Activated gamma-delta T cell treated with Interleukin-2 at 50 U/mL for 16 hours (primary cell): ENCODE measurements around the gene CFAP157.

Source experiments
- DNase-seq: peaks from one replicate; pipeline ENCODE4 v3.0.0-alpha.2; 2020

CFAP157 gene

GRCh38 chr9:127706836-127707241 lies at the start of gene CFAP157:
Gene CFAP157, plus strand, starts transcription at chr9:127706988. Its CDS starts 44 bp downstream, at chr9:127707032.
- no peak for DNase-seq

GRCh38 chr9:127658428-127658827 lies 48.4 kb upstream of the CFAP157 start:
- DNase-seq, result no peak

- no peak for DNase-seq
These were observed 45.7 kb upstream of the CFAP157 start for GRCh38 chr9:127660886-127661741.

GRCh38 chr9:127662617-127663016 lies 44.2 kb upstream of the CFAP157 start:
- DNase-seq, result no peak

- DNase-seq, result no peak
These were observed 42.5 kb upstream of the CFAP157 start for GRCh38 chr9:127664324-127664677.

GRCh38 chr9:127664678-127665507 lies 41.9 kb upstream of the CFAP157 start:
- no peak for DNase-seq

- DNase-seq, result no peak
These were observed 39.5 kb upstream of the CFAP157 start for GRCh38 chr9:127667127-127667844.

GRCh38 chr9:127667906-127668305 lies 38.9 kb upstream of the CFAP157 start:
- DNase-seq, result no peak

GRCh38 chr9:127673234-127673633 lies 33.6 kb upstream of the CFAP157 start:
- DNase-seq, result no peak

GRCh38 chr9:127676638-127677037 lies 30.1 kb upstream of the CFAP157 start:
- DNase-seq, result no peak

- DNase-seq, result no peak
These were observed 27.3 kb upstream of the CFAP157 start for GRCh38 chr9:127679506-127679905.

GRCh38 chr9:127680226-127680625 lies 26.6 kb upstream of the CFAP157 start:
- no peak for DNase-seq

- DNase-seq, result no peak
These were observed 25.9 kb upstream of the CFAP157 start for GRCh38 chr9:127680846-127681245.

GRCh38 chr9:127682351-127683136 lies 24.2 kb upstream of the CFAP157 start:
- no peak for DNase-seq

- DNase-seq, result no peak
These were observed 23.1 kb upstream of the CFAP157 start for GRCh38 chr9:127683723-127684122.

GRCh38 chr9:127684576-127684975 lies 22.2 kb upstream of the CFAP157 start:
- no peak for DNase-seq

- no peak for DNase-seq
These were observed 20.1 kb upstream of the CFAP157 start for GRCh38 chr9:127686461-127687393.

- DNase-seq, result no peak
These were observed 17.3 kb upstream of the CFAP157 start for GRCh38 chr9:127689329-127690000.

GRCh38 chr9:127690735-127691134 lies 16.1 kb upstream of the CFAP157 start:
- DNase-seq, result no peak

- DNase-seq, result no peak
These were observed 14.7 kb upstream of the CFAP157 start for GRCh38 chr9:127692071-127692470.

GRCh38 chr9:127693143-127693542 lies 13.6 kb upstream of the CFAP157 start:
- no peak for DNase-seq
